ENCODE data around the gene BMP8A.
"Not testable (repeated sequence)": the region's sequence is repeated elsewhere in the genome, so short reads cannot be mapped to it uniquely, and the experiment has no call there.

BMP8A gene

GRCh38 chr1:39507230-39507928 is 15.9 kb downstream of the BMP8A start:
- DNase-seq, result no peak

DNA sequence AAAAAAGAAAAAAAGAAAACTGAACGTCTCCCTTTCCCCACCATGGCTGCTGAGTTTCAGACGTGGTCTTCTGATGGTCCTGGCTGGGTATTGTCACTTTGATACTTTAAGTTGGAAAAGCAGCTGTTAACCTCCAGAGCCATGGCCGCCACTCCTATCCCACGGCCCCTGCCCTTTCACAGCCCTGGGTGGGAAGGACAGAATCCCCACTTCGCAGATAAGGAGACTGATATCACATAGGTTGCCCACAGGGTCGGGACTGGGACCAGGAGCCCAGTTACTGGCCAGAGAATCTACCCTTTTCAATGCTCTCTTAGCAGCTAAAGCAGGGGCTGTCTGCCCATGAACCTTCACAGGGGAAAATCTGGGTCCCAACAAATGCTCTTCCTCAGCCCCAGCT is 16.8 kb downstream of the BMP8A start:
- no peak for DNase-seq

- no peak for DNase-seq
These were observed 17.4 kb downstream of the BMP8A start for GRCh38 chr1:39508857-39509305.

DNA sequence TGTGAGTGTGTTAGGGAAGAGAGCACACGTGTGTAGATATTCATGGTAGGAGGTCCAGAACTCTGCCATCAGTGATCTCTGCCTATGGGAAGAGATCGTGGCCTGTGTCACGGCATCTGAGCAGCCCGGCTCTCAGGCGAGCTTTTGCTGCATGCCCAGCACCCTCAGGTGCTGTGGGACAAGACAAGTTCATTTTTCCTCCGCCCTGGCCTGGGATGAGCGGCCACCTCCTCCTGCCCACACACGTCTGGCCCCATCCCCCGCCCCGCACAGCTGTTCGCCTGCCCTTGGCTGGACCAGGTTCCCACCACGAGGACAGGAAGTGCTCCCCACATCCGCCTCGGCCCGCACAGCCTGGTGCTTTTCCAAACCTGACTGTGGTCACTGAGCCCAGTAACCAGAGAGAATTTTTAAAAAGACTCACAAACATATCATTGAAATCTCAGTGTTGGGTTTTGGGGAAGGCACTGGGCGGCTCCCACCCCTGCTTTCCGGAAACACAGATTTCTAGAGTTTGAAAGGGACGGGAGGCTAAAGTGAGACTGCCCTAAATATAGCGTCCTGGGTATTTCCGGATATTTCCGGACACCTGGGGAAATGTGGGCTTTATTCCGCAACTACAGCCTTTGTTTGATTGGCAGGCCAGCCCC is 18.0 kb downstream of the BMP8A start:
- DNase-seq, result no peak

DNA sequence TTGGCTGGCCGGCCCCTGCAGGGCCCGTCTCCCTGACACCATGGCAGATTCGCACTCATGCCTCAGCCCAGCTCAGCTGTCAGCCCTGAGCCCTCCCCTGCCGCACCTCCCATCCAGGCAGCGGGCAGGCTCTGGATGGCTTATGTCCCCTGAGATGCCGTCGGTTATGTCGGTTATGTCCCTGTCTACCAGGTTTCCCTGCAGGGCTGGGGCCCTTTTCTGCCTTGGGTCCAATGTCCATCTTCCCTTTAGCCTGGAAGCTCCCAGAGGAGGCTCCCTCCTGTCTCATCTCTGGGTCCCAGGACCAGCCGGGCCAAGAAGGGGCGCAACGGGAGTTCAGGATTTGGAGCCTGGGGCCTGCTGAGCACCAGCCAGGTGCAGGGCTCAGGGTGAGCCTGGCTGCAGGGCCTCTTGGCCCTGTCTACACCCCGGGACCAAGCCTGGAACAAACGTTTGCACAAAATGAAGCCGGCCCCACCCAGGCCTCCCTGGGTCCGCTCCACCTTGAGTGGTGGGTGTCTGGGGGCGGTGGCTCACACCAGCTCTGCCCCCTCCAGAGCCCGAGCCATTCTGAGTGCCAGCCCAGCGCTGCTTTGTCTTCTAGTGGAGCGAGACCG is 19.2 kb downstream of the BMP8A start:
- not testable (repeated sequence) for DNase-seq

GRCh38 chr1:39511477-39511876 is 20.0 kb downstream of the BMP8A start:
- not testable (repeated sequence) for DNase-seq

GRCh38 chr1:39512234-39512847 is 20.9 kb downstream of the BMP8A start:
- not testable (repeated sequence) for DNase-seq

GRCh38 chr1:39514710-39515124 is 23.3 kb downstream of the BMP8A start:
- not testable (repeated sequence) for DNase-seq

- DNase-seq, result not testable (repeated sequence)
These were observed 24.0 kb downstream of the BMP8A start for GRCh38 chr1:39515131-39516086.

DNA sequence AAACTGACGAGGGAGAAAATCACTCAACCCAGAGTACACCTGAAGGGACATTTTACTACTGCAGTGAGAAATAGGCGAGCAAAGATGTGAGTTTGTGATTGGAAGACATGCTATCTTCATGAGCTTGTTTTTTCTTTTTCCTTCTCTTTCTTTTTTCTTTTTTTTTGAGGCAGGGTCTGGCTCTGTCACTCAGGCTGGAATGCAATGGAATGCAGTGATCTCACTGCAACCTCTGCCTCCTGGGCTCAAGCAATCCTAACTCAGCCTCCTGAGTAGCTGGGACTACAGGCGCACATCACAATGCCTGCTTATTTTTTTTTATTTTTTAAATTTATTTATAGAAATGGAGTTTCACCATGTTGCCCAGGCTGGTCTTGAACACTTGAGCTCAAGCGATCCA is 25.4 kb downstream of the BMP8A start:
- DNase-seq, result not testable (repeated sequence)

GRCh38 chr1:39517936-39518335 is 26.5 kb downstream of the BMP8A start:
- not testable (repeated sequence) for DNase-seq

DNA sequence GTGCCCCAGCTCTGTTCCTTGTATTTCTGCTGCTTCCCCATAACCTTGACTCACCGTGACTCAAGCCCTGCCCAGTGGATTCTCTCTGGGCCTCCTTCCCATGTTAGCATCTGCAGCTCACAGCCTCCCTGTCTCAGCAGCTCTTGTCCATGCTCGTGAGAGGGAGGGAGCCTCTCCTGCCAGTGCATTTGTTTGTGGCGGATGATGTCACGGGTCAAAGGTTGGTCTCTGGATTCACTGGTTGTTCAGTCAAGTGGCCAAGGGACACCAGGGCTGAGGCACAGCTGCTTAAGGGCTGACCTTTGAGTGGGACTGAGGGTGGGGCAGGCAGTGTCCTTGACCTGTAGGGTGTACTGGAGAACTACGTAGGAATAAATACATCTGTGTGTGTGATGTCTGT is 27.9 kb downstream of the BMP8A start:
- DNase-seq, result not testable (repeated sequence)

DNA sequence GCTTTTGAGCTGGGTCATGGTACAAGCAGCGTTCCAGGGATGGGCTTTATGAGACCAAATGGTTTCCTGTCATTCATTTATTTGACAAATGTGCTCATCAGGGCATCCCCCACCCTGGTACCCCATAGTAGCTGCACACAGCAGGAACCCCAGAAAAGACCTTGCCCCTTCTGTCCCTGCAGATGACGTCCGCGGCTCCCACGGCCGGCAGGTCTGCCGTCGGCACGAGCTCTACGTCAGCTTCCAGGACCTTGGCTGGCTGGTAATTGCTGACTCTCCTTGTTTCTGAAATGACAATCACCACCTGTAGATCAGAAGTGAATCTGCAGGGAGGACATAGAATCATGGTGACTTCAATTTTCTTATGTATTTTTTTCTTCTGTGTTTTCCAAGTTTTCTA is 30.8 kb downstream of the BMP8A start:
- not testable (repeated sequence) for DNase-seq

DNA sequence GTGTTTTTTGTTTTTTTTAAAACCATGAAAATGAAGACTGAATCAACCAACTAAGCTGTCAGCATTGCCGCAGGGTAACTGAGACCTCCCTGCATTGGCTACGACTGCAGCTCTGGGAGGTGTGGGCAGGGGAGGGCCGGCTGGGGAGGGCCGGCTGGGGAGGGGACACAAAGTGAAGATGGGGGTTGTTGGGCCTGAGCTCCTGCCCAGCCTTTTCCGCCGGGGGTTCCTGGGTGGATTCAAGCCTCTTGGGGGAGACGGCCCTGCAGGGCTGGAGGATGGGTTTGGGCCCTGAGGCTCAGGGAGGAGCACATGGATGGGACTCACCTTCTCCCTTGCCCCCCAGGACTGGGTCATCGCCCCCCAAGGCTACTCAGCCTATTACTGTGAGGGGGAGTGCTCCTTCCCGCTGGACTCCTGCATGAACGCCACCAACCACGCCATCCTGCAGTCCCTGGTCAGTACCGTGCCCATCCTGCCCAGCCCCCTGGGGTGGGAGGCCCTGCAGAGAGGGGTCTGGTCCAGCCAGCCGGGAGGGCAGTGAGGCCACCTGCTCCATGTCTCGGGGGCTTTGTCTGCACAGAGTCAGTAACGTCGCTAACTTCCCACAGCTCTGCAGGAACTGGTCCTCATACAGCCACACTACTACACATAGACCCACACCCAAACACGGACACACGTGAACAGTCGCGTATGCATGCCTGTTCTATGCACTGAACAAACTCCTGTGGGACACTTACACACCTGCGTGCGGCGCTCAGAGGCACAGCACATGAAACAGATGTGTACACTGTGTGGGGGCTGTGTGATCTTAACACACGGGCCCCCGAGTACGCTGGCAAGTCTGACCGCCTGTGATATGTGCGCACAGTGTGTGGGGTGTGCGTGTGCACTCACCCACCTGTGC is 31.5 kb downstream of the BMP8A start:
- DNase-seq, result no peak

- no peak for DNase-seq
These were observed 32.7 kb downstream of the BMP8A start for GRCh38 chr1:39524171-39524570.

- no peak for DNase-seq
These were observed 33.3 kb downstream of the BMP8A start for GRCh38 chr1:39524591-39525365.

GRCh38 chr1:39525366-39526165 is 34.1 kb downstream of the BMP8A start:
- DNase-seq, result no peak

GRCh38 chr1:39526466-39527189 is 35.2 kb downstream of the BMP8A start:
- no peak for DNase-seq

GRCh38 chr1:39527190-39527579 is 35.7 kb downstream of the BMP8A start:
- not testable (repeated sequence) for DNase-seq

Measured in NCI-H524 treated with DMSO at 0.1 percent for 48 hours (cell line).